PC-9 (cell line): ENCODE measurements around the gene HAO2.

Experiments used
- EZH2 ChIP-seq: fragments of 200-600 bp; sonication (generic); IDR thresholded peaks from 2 replicates; pipeline ENCODE4 v1.8.0; 2017; ENCODE audit warnings: antibody characterized with exemption, low read depth
- TF ChIP-seq, protein P1 (sequence below): fragments of 200-600 bp; sonication (generic); conservative IDR thresholded peaks from 2 replicates; pipeline ENCODE4 v1.6.1; 2017; ENCODE audit warnings: mixed run types, antibody characterized with exemption, mild to moderate bottlenecking, moderate library complexity

DNA sequence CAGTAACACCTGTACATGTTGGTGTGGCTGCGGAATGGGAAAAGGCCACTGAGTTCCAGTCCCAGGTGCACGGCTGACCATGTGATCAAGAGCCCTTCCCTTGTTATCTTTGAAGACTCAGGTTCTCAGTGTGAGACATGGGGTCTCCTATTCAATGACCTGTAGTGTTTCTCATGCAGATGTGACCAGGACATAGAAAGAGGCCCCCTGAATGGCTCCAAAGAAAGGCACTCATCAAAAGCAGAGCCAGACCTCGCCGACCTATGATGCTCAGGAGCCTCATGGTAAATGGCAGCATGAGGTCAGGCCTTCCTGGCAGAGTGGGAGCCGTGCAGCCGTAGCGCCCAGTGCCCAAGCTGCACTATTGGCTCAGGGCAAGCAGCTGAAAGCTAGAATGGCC is 42.3 kb upstream of the HAO2 start:
- TF ChIP-seq, protein P1, sequence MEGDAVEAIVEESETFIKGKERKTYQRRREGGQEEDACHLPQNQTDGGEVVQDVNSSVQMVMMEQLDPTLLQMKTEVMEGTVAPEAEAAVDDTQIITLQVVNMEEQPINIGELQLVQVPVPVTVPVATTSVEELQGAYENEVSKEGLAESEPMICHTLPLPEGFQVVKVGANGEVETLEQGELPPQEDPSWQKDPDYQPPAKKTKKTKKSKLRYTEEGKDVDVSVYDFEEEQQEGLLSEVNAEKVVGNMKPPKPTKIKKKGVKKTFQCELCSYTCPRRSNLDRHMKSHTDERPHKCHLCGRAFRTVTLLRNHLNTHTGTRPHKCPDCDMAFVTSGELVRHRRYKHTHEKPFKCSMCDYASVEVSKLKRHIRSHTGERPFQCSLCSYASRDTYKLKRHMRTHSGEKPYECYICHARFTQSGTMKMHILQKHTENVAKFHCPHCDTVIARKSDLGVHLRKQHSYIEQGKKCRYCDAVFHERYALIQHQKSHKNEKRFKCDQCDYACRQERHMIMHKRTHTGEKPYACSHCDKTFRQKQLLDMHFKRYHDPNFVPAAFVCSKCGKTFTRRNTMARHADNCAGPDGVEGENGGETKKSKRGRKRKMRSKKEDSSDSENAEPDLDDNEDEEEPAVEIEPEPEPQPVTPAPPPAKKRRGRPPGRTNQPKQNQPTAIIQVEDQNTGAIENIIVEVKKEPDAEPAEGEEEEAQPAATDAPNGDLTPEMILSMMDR: no peak
- TF ChIP-seq EZH2: no peak
